ENCODE data around the gene PLB1. TPM values are rescaled to one million over a fixed set of nuclear protein-coding genes. Genes with fewer than 3 reads are reported as not detected.

The PLB1 gene
- total and polyA plus RNA-seq, 2 experiments from 2014 or later = 0.06 to 0.21 TPM

DNA sequence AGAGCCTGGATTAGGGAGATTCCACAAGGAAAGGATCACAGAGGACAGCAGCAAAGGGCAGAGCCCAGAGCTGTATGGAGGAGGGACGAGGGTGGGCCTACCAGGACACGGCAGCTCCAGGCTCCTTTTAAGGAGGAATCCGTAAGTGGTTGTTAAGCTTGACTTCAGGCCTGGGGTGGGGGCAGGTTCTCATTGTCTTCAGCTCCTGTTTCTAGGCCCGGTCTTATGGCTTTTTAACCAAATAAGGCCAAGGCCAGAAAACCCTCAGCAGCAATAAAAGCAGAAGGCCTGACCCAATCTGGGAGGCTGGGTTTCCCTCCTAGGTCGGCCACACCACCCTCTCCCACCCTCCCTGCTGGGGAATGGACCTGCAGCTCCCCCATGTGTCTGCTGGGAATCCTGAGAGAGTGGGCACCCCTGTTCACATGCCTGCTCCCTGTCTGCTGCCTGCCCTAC, 111.2 kb downstream of the PLB1 start:
- H4K20me1 ChIP-seq (replicated peaks; ENCODE audit: insufficient read depth) = no peaks in the 10 kb centered on the region
- Mint-ChIP-seq H3K27ac (no peak overlapping the region; the same call in 1 of the 2 replicates), H3K4me3 (no peak overlapping the region; the same call in 2 of the 3 replicates), H3K27me3 (ENCODE audit: insufficient read depth, low read depth, poor library complexity) (peaks cover 6% of the 10 kb centered on the region), H3K9me3 (no peaks in the 10 kb centered on the region; the same call in 2 of the 3 replicates), H3K36me3 (ENCODE audit: low read depth) (no peaks in the 10 kb centered on the region), H3K4me1 (peaks cover 20% of the 10 kb centered on the region)
- no peaks in the 10 kb centered on the region for H3K36me3 ChIP-seq (ENCODE audit: insufficient read depth)
- H3K4me1 ChIP-seq (ENCODE audit: insufficient read depth) = no peaks in the 10 kb centered on the region
- no peaks in the 10 kb centered on the region for H3F3A ChIP-seq (replicated peaks; ENCODE audit: low read depth)
- TF ChIP-seq NANOG (IDR thresholded peaks at IDR 0.05; ENCODE audit: borderline replicate concordance) (no peak), POLR2AphosphoS5 (IDR thresholded peaks at IDR 0.05; ENCODE audit: low read depth) (no peak), ZNF114 (CRISPR knock-in tag; IDR thresholded peaks at IDR 0.05) (no peak), ZNF331 (CRISPR knock-in tag; IDR thresholded peaks at IDR 0.05; ENCODE audit: low read depth) (no peak), EZH2 (IDR thresholded peaks at IDR 0.05; ENCODE audit: low read depth, unreplicated experiment) (no peak), EZH2phosphoT487 (IDR thresholded peaks at IDR 0.05; ENCODE audit: unreplicated experiment) (no peak)
- TF ChIP-seq, protein P1, sequence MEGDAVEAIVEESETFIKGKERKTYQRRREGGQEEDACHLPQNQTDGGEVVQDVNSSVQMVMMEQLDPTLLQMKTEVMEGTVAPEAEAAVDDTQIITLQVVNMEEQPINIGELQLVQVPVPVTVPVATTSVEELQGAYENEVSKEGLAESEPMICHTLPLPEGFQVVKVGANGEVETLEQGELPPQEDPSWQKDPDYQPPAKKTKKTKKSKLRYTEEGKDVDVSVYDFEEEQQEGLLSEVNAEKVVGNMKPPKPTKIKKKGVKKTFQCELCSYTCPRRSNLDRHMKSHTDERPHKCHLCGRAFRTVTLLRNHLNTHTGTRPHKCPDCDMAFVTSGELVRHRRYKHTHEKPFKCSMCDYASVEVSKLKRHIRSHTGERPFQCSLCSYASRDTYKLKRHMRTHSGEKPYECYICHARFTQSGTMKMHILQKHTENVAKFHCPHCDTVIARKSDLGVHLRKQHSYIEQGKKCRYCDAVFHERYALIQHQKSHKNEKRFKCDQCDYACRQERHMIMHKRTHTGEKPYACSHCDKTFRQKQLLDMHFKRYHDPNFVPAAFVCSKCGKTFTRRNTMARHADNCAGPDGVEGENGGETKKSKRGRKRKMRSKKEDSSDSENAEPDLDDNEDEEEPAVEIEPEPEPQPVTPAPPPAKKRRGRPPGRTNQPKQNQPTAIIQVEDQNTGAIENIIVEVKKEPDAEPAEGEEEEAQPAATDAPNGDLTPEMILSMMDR (conservative IDR thresholded peaks at IDR 0.05; ENCODE audit: low read depth in 2 of 2) = peak in 1 of 2 experiments; percentile 76; a peak in 3 of 4 replicates
- TF ChIP-seq, protein P2, sequence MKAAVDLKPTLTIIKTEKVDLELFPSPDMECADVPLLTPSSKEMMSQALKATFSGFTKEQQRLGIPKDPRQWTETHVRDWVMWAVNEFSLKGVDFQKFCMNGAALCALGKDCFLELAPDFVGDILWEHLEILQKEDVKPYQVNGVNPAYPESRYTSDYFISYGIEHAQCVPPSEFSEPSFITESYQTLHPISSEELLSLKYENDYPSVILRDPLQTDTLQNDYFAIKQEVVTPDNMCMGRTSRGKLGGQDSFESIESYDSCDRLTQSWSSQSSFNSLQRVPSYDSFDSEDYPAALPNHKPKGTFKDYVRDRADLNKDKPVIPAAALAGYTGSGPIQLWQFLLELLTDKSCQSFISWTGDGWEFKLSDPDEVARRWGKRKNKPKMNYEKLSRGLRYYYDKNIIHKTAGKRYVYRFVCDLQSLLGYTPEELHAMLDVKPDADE (IDR thresholded peaks at IDR 0.05) = no peak
- H3K79me2 ChIP-seq (replicated peaks; ENCODE audit: insufficient read depth) = no peaks in the 10 kb centered on the region
- H3K4me3 ChIP-seq = no peak overlapping the region
- ATAC-seq = peak; percentile 81
- H3K27ac ChIP-seq (ENCODE audit: low read depth) = no peak overlapping the region
- H3K4me2 ChIP-seq = no peak overlapping the region
- H3K9me2 ChIP-seq (ENCODE audit: insufficient read depth) = no peaks in the 10 kb centered on the region
- no peaks in the 10 kb centered on the region for H3K27me3 ChIP-seq (ENCODE audit: insufficient read depth)
- peak overlapping the region; percentile 72; the same call in 1 of the 2 replicates for H2AFZ ChIP-seq
- DNase-seq (ENCODE audit: low spot score) = peak; percentile 44

GRCh38 chr2:28607730-28608499, 112.1 kb downstream of the PLB1 start:
- Histone ChIP-seq H4K20me1 (replicated peaks; ENCODE audit: insufficient read depth) (no peaks in the 10 kb centered on the region), H3K36me3 (ENCODE audit: insufficient read depth) (no peaks in the 10 kb centered on the region), H3K79me2 (replicated peaks; ENCODE audit: insufficient read depth) (no peaks in the 10 kb centered on the region), H3K4me2 (no peak overlapping the region), H3K4me1 (ENCODE audit: insufficient read depth) (no peaks in the 10 kb centered on the region), H2AFZ (peak overlapping the region; percentile 38; the same call in 1 of the 2 replicates), H3K9me2 (ENCODE audit: insufficient read depth) (no peaks in the 10 kb centered on the region), H3F3A (replicated peaks; ENCODE audit: low read depth) (no peaks in the 10 kb centered on the region), H3K27me3 (ENCODE audit: insufficient read depth) (no peaks in the 10 kb centered on the region), H3K27ac (ENCODE audit: low read depth) (no peak overlapping the region), H3K4me3 (no peak overlapping the region)
- H3K9me3 Mint-ChIP-seq = no peaks in the 10 kb centered on the region; the same call in 2 of the 3 replicates
- H3K27ac Mint-ChIP-seq = no peak overlapping the region
- H3K27me3 Mint-ChIP-seq (ENCODE audit: insufficient read depth, low read depth, poor library complexity) = peaks cover 6% of the 10 kb centered on the region
- H3K36me3 Mint-ChIP-seq (ENCODE audit: low read depth) = no peaks in the 10 kb centered on the region
- no peak overlapping the region for H3K4me3 Mint-ChIP-seq
- peaks cover 20% of the 10 kb centered on the region for H3K4me1 Mint-ChIP-seq
- ATAC-seq = peak; percentile 38
- peak; percentile 43 for DNase-seq (ENCODE audit: low spot score)
- TF ChIP-seq POLR2AphosphoS5 (IDR thresholded peaks at IDR 0.05; ENCODE audit: low read depth) (no peak), EZH2phosphoT487 (IDR thresholded peaks at IDR 0.05; ENCODE audit: unreplicated experiment) (no peak), STAT1 (IDR thresholded peaks at IDR 0.05; ENCODE audit: unreplicated experiment) (no peak), ZNF331 (CRISPR knock-in tag; IDR thresholded peaks at IDR 0.05; ENCODE audit: low read depth) (no peak), EZH2 (IDR thresholded peaks at IDR 0.05; ENCODE audit: low read depth, unreplicated experiment) (no peak)
- TF ChIP-seq, protein P2 (IDR thresholded peaks at IDR 0.05) = no peak
